DMS53 treated with DMSO at 0.1 percent for 48 hours (cell line): ENCODE measurements around the gene SSC5D.

ENCODE experiments used
- DNase-seq: peaks from one replicate; lab custom pipeline; 2025; ENCODE audit not compliant: unreplicated experiment; lab: John Stamatoyannopoulos, UW

SSC5D gene

DNA sequence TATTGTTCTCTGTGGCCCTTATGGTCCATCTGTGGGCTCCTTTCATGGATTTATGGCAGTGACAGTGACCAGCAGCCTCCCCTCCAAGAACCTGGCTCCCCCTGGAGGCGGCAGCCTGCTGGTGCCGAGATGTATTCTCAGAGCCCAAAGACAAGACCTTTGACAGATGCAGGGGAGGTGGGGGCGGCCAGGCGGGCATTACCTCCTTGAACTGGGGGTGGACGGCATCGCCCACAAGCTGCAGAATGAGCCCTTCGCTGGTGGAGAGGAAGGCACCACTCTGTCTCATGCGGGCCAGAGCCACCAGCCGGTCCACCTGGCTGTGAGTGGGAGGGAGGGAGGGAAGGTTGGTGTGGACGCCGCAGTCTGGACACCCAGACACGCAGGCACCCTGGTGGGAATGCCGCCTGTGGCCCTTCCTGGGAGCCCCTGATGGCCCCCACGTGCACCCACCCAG lies 33.4 kb upstream of the SSC5D start:
- DNase-seq: peak; percentile 43

DNA sequence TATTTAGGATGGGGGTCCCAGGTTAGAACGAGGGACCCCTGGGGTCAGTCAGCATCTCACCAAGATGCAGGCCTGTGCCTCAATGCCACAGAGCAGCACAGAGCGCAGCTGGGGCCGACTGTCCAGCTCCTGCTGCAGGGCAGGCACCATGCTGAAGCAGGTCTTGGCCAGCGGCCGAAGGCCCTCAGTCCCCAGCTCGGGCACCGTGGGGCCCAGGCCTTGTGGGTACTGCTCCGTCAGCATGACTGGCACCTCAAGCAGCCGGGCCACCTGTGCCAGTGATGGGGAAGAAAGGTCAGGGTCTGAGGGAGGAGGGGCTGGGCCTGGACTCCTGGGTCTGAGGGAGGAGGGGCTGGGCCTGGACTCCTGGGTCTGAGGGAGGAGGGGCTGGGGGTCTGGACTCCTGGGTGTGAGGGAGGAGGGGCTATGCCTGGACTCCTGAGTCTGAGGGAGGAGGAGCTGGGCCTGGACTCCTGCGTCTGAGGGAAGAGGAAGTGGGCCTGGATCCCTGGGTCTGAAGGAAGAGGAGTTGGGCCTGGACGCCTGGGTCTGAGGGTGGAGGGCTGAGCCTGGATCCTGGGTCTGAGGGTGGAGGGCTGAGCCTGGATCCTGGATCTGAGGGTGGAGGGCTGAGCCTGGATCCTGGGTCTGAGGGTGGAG lies 32.5 kb upstream of the SSC5D start:
- no peak for DNase-seq

DNA sequence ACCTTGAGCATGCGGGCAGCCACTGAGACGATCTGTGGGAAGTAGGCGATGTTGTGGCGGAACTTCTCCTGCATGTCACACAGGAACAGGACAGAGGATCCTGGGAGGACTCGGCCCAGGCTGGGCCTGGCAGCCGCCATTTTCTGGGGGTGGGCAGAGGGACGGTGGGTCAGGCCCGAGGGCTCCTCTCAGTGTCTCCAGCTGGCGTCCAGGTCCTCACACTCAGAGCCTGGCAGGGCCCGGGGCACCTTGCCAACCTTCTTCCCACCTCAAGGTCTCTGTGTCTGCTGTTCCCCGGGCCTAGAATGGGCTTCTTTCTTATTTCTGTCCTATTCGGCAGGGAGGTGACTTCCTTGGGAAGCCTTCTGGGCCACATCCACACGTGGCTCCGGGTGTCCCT lies 31.9 kb upstream of the SSC5D start:
- no peak for DNase-seq

DNA sequence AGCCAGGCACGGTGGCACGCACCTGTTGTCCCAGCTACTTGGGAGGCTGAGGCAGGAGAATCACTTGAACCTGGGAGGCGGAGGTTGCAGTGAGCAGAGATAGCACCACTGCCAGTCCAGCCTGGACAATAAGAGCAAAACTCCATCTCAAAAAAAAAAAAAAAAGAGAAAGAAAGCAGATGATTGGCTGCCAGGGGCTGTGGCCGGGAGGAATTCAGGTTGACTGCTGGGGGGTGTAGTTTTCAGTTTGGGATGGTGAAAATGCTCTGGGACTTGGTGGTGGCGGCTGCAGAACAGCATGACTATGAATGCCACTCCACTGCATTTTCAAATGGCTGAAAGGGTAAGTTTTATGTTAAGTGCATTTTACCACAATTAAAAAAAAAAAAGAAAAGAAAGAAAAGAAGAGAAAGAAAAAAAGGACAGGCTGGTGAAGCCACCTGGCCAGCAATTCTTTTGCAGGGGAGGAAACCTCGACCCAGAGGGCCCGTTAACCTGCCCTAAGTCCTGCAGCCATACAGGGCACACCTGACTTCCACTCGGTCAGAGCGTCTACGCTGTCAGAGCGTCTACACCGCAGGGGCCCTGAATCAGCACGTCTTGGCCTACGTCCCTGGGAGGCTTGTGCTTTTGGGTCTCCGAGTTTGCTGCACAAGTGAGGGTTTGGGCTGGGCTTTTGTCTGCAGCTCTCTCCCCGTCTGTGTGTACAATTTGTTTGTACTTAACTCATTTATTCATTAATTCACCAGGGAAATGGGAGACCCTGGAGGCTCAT lies 30.4 kb upstream of the SSC5D start:
- DNase-seq: no peak

DNA sequence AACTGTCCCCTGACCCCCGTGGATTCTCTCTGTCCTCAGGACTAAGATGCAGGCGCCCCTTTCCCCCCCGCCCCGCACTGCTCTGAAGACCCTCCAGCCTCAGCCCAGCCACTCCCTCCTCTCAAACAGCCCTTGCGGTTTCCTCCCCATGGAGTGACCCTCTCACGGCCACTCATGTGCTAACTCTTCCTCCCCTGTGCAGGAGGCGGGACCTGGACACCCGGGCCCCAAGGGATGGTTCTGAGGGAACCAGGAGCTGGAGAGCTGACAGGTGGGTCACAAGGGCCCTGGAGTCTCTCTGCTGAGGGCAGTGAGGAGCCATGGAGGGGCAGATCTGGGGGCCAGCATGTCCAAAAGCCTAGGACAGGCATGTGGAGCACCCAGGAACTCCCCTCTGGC lies 28.7 kb upstream of the SSC5D start:
- DNase-seq: no peak

DNA sequence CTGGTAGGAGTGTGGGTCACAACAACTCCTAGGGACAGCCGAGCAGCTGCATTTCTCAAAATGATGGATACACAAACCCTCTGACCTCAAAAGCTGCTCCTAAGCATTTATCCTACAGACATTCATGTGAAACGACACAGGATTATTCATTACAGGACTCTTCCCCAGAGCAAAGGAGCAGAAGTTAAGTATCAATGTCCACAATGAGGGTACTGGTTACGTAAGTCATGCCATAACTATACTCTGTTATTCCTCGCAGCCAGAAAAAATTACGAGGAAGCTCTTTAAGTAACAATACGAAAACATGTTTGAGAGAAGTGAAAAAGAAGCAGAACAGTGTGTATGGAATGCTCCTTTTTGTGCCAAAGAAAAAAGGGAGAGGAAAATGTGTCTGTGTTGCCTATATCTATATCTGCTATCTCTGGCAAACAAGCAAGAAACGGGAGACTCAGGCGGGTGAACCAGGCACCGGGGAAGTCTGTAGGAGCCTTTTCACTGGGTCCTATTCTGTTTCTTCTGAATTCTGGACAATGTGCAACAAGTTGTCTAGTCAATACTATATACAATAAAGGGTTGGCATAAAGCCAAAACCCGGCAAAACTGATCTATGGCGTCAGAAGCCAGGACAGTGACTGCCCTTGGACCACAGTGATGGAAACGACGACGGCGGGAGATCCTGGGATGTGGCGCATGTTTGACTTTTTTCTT lies 28.1 kb upstream of the SSC5D start:
- DNase-seq: no peak

DNA sequence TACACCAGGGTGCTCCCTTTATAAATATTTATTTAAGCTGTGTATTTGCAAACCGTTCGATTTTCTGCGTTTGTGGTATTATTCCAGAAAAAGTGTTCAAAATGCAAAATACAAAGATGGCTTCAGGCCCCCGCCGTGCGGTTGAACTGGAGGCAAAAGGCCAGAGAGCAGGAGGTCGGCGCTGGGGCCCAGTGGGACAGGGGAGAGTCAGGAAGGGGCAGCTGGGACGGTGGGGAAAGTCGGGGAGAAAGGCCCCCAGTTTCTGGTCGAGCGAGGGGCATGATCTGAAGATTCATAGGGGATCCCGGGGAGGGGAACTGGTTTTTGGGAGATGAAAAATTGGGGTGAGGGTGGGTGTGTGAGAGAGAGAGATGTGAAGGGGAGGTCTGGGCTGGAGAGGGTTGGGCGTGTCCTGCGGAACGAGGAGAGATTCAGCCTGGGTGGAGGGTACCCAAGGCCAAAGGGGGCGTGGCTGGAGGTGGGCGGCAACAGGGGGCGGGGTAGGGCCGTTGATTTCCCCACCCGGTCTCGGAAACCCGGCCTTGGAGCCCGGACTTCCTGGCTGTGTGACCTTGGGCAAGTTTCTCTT lies 27.5 kb upstream of the SSC5D start:
- no peak for DNase-seq

DNA sequence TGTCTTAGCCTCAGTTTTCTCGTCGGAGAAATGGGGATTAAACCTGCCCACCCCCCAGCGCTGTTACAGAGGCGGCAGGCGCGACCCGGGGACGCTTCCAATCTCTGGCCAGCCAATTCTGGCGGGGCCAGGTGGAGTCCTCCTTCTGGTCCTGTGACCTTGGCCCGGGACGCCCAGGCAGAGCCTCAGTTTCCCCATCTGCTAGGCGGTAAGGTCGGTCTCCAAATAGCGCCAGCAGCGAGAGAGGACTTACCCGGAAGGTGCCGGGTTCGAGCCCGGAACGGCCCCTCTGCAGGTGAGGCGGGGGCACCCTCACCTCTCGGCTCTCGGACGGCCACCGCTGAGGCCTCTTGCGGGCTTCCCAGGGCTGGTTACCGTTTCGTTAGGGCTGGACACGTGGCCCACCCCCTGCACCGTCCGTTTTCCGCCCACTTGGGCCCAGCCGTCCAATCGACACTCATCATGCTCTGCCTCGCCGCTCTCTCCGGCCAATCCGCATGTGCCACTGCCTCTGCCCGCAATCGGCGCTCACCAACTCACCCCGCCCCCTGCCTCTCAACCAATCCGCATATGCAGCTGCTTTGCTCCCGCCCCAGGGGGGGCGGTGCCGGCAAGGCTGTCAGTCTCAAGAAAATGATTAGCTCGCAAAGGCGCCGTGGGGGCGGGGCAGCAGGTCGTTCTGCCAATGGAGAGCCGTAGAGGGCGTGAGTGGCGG lies 26.8 kb upstream of the SSC5D start, which contains the start of gene ISOC2:
ISOC2 (minus strand) TSS at position 384 of the 715 bp plus-strand sequence. CDS start 5,156 bp downstream, outside the sequence.
- DNase-seq: peak; percentile 98

DNA sequence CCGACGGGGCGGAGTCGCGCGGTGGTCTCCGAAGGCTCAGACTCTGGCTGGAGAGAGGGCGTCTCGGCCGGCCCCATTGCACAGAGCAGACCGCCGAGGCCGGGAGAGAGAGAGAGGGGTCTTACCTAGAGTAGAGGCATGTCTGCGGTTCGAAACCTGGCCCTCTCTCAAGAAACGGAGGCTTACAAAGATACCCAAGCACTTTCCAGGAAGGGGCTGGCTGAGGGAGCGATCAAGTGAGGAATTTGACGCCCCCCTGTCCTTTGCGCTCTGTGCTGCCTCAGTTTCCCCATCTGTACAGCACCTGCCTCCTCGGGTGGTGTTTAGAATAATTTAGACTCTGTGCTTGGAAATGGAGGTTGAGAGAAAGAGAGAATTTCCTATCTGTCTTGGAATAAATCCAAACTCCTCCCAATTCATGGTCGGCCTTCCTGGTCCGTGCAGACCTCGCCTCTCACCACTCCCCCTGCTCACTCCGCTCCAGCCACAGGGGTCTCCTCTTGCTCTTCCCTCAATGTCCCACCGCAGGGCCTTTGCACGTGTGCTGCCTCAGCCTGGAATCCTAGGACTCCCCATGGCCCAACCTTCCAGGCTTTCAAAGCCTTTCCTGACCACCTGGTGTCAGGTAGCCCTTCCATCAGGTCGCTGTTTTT lies 26.1 kb upstream of the SSC5D start:
- DNase-seq: peak; percentile 36

DNA sequence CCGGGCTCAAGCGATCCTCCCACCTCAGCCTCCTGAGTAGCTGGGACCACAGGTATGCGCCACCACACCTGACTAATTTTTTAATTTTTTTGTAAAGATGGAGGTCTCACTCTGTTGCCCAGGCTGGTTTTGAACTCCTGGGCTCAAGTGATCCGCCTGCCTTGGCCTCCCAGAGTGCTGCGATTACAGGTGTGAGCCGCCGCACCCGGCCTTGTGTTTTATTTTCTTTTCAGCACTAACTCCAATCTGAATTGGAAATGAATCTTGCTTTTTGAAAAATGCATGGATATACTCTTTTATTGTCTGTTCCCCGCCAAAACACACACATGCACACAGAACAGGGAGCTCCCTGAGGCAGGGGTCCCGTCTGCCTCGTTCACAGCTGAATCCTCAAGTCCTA lies 25.5 kb upstream of the SSC5D start:
- no peak for DNase-seq

DNA sequence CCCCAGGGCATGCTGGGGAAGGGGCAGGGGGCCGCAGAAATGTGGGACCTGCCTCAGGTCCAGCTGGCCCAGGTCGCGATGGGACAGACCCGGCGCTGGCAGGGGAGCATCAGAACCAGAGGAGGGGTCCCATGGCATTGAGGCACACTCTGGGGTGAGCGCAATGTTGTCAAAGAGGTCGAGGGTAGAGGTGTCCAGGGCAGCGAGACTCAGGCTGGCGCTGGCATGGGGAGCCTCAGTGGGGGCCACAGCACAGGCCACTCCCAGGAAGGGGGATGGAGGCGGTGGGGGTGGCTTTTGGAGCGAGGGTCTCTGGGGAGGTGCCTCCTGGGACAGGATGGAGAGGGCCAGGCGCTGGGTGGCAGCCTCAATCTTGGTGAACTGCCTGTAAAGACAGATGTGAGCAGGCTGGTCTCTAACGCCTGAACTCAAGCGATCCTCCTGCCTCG lies 24.6 kb upstream of the SSC5D start:
- no peak for DNase-seq

DNA sequence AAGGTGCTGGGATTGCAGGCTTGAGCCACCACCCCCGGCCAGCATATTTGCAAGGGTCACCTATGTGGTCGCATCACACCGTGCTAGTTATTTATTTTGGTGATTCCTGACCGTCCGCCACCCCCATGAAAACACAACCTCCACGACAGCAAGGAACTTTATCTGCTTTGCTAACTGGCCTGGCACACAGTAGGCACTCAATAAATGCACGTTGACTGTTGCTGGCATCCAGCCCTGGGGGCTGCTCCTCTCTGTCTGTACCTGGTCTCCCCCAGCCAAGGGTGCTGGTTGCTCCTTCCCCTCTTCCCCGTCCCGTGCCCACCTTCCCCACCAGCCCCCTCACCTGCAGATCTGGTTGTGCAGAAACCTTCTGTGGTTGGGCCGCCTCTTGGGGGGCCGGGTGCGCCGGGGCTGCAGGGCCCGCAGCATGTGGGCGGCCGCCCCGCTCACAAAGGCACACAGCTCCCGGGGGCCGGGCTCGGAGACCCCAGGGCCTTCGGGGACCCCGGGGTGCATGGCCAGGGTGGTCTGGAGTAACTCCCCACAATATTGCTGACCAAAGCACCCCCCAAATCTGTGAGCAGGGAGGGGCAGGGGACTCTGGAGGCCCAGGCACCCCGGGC lies 24.1 kb upstream of the SSC5D start:
- no peak for DNase-seq

DNA sequence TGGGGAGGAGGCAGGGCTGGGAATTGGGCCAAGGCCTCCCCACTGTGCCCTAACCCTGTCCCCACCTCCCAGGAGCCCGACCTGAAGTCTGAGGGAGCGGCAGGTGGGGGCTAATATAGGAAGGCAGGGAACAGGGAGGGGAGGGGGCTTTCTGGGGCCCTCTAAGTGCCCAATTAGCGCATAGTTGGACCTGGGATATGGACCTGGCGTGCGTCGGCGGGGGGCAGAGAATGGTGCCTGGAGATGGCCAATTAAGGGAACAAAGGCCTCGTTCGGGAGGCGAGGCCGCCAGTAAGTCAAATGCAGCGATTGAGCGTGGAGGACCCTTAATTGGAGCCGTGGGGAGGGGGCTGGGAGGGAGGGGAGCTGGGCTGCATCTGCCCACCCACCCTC lies 23.6 kb upstream of the SSC5D start, which contains the start of gene C19orf85:
C19orf85 (minus strand) TSS at position 90 of the 393 bp plus-strand sequence. CDS start 197 bp downstream, outside the sequence.
- no peak for DNase-seq

DNA sequence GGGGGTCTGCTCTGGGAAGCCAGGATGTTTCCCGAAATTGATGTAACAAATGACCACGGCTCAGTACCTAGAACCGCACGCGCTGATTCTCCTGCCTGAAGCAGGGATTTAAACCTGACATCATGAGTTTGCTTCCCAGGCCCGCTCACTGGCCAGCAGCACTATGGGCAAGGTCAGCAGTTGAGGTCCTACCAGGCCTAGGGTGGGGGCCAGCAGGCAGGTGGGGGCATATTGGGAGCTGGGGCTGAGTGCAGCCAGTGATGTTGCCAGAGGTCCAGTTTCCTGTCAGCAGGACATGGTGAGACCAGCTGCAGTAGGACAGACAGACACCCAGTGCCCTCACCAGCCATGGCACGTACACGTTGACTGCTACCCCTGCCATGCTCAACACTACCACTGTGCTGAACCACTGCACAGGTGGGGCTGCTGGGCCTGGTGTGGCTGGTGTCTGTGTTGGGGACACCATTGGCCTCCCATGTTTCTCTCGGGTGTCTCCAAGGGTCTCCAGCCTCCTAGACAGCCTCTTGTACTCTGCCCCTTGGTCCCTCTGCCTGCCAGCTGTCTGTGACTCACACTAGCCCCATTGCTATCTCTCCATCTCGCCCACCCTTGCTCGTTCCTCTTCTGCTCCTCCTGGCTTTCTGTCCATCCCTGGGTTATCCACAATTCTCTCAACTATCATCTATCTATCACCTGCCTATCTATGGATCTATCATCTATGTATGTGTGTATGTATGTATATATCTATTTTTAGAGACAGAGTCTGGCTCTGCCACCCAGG lies 22.6 kb upstream of the SSC5D start:
- no peak for DNase-seq

DNA sequence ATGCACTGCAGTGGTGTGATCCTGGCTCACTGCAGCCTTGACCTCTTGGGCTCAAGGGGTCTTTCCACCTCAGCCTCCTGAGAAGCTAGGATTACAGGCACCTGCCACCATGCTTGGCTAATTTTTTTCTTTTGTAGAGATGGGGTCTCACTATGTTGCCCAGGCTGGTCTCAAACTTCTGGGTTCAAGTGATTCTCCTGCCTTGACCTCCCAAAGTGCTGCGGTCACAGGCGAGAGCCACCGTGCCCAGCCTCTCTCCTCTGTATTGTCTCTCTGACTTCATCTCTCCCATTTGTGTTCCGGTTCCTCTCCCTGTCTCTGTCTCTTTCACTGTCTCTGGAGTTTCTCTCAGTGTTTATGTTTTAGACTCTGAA lies 22.0 kb upstream of the SSC5D start:
- DNase-seq: no peak

DNA sequence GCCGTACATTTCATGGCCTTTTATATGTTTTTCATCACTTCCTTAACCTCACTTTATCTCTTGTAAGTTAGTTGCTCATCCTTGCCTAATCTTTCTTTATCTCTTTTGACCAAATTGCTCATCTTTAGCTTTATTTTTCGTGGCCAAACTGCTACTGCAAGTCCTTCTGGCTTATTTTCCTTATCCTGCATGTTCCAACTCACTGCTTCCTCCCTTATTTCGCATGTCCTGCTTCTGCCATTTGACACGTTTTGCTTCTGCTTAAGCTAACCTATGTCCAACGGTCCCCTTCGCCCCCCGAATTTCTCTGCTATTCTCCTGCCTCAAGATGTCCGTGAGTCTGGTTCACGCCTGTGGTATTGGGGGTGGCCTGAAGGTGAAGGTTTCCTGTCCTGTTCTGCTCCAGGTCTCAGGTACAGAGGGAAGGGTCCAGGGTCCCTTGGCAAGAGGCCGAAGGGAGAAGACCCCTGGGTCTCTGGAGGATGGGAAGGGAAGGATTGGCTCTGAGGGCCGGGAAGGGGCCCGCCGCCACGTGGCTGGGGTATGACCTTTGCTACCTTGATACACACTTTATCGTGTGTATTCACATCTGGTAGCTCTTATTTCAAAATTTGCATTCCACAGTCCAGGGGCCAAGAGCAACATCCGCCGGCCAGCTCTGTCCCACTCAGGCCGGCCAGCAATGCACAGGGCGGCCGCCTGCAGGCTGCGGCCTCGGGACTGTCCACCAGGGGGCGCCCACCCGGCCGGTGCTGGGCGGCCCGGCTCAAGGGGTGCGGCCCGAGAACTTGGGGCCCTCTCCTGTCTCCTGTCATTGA lies 20.8 kb upstream of the SSC5D start:
- no peak for DNase-seq

DNA sequence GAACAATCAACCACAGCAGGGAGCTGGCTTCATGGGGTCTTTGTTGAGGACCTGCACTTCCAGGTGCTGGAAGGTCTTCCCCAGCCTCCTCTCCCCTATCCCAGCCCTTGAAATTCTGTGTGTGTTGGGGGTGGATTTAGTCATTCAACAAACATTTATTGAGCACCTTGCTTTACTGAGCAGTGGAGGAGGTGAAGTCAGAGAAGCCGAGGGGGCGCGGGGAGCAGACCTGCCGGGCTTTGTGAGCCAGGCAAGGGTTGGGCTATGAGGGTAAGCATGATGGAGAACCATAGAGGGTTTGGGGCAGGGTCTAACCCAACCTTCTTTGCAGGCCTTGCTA lies 20.2 kb upstream of the SSC5D start:
- no peak for DNase-seq

DNA sequence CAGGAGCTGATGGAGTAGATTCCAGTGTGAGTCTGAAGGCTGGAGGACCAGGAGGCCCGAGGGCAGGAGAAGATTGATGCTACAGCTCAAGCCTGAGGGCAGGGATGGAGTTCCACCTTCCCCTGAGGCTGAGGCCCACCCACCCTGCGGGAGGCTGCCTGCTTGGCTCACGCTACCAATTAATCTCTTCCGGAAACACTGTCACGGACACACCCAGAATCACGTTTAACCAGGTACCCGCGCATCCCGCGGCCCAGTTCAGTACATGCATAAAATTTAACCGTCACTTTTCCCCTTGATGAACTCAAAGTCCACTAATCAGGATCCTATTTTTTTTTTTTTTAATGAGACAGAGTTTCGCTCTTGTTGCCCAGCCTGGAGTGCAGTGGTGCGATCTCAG lies 17.0 kb upstream of the SSC5D start:
- DNase-seq: no peak
